Spleen (tissue), 11 donors: ENCODE results near the gene MICAL3. TPM values are rescaled to one million over a fixed set of nuclear protein-coding genes. Genes with fewer than 3 reads are reported as not detected.

Experiments
- DNase-seq: peaks from one replicate; pipeline ENCODE4 v3.0.0-alpha.2; 2020
- H3K27ac ChIP-seq, 8 donors: fragments of 200-600 bp; sonication (generic) in 7 of 8; 1 replicate in 4 of 8; 2 replicates in 4 of 8; pipeline versions ENCODE4 v1.5.0 to v1.8.0; 2016 to 2021; ENCODE audit warnings: inconsistent platforms in 4 of 8, mild to moderate bottlenecking in 4 of 8, moderate library complexity in 1 of 8
- H3K27me3 ChIP-seq, 7 donors: fragments of 200-600 bp; sonication (generic) in 6 of 7; replicated peaks in 1 of 7; 1 replicate in 4 of 7; 2 replicates in 3 of 7; pipeline versions ENCODE4 v1.5.0 to v1.8.0; 2016 to 2021; ENCODE audit warnings: inconsistent platforms in 3 of 7, mild to moderate bottlenecking in 1 of 7
- H3K36me3 ChIP-seq, 6 donors: fragments of 200-600 bp; sonication (generic) in 5 of 6; 1 replicate in 4 of 6; 2 replicates in 2 of 6; pipeline versions ENCODE4 v1.5.0 to v1.8.0; 2016 to 2021; ENCODE audit warnings: inconsistent platforms in 2 of 6
- H3K4me1 ChIP-seq, 6 donors: fragments of 200-600 bp; sonication (generic) in 5 of 6; 1 replicate in 3 of 6; 2 replicates in 3 of 6; pipeline versions ENCODE4 v1.5.0 to v1.8.0; 2016 to 2021; ENCODE audit warnings: inconsistent platforms in 3 of 6
- H3K4me3 ChIP-seq, 8 donors: fragments of 200-600 bp; sonication (generic) in 7 of 8; 1 replicate in 4 of 8; 2 replicates in 4 of 8; pipeline versions ENCODE4 v1.5.0 to v1.8.0; 2016 to 2021; ENCODE audit warnings: inconsistent platforms in 4 of 8, mild to moderate bottlenecking in 4 of 8, moderate library complexity in 2 of 8
- H3K9me3 ChIP-seq, 8 donors: fragments of 200-600 bp; sonication (generic) in 7 of 8; 1 replicate in 4 of 8; 2 replicates in 4 of 8; pipeline versions ENCODE4 v1.5.0 to v1.8.0; 2016 to 2021; ENCODE audit warnings: inconsistent platforms in 4 of 8
- CTCF ChIP-seq, 11 experiments: fragments of 200-600 bp in 7 of 11; fragments of 450-650 bp in 4 of 11; sonication (generic) in 4 of 11; IDR thresholded peaks in 8 of 11; conservative IDR thresholded peaks in 3 of 11; 1 replicate in 7 of 11; 2 replicates in 4 of 11; pipeline versions ENCODE4 v1.4.0 to v1.8.0; 2016 to 2021; ENCODE audit warnings: antibody characterized with exemption in 11 of 11, inconsistent platforms in 4 of 11, mild to moderate bottlenecking in 1 of 11
- POLR2A ChIP-seq, 3 donors: fragments of 450-650 bp; IDR thresholded peaks; one replicate each; pipeline ENCODE4 v1.5.1; 2017; ENCODE audit warnings: antibody characterized with exemption in 3 of 3, mild to moderate bottlenecking in 1 of 3
- POLR2AphosphoS5 ChIP-seq, 3 donors: sonication (generic); formaldehyde crosslinking; IDR thresholded peaks; one replicate each; pipeline ENCODE4 v1.5.1; 2017; ENCODE audit warnings: antibody characterized with exemption in 3 of 3
- WGBS, 5 donors: extraction: QIAGEN DNeasy Blood & Tissue Kit in 3 of 5; methylation state at CpG; one replicate each; pipeline versions ENCODE4 v1.1.5 to v1.1.7; 2013 to 2018; 5-methylcytosine and 5-hydroxymethylcytosine counted together
- intact Hi-C: fragments of 100-400 bp; cut with DNase I; formaldehyde crosslinking; loops from one replicate; pipeline ENCODE4 v1.15.0; 2023; ENCODE audit warnings: low total_unique reads
- polyA plus RNA-seq, 3 donors: library from polyadenylated mRNA; stranded (reverse); fragments of 200-250 nt; gene quantifications; one replicate each; pipeline ENCODE4 v1.2.1, GENCODE V29; 2013
- total RNA-seq, 7 donors: library from RNA; depleted of rRNA in 3 of 7; stranded (reverse); fragments of >200 nt in 3 of 7; fragmentation: NEBNext Ultra II Directional in 4 of 7; extraction: Animal tissue kit (Norgen Biotek cat#: 25700) in 4 of 7; gene quantifications; one replicate each; pipeline versions ENCODE4 v1.1.0 to v1.2.1, GENCODE V29; 2016 to 2021
- donor health status: healthy with polysubstance abuse.
- donor health status: DM: no; HTN: no; CAD: no; lungs with moderate emphysema.
- donor health status: DM: no; HTN: no; CAD: no.
- donor health status: Bipolar disorder and iron deficiency.
- donor health status: healthy.
- donor health status: DM: no; HTN: no; CAD: no.
- donor health status: DM: yes; HTN: yes; CAD: no.

Gene MICAL3
- total and polyA plus RNA-seq, 10 donors: 2.6 to 133 (median 75.2) TPM

GRCh38 chr22:17974087-17974486, 50.3 kb downstream of the MICAL3 start:
- peaks cover 0 to 29% (median 2%) of the 10 kb centered on the region in 6 donors for H3K36me3 ChIP-seq
- H3K4me3 ChIP-seq: no peak overlapping the region
- no peaks in the 10 kb centered on the region for H3K9me3 ChIP-seq
- DNase-seq: peak; percentile 16
- no peaks in the 10 kb centered on the region for H3K27me3 ChIP-seq
- WGBS, 5 donors: 55 to 69% (median 58%) methylated on average over 3 of the region's 3 CpGs
- intact Hi-C loops: no loop called here
- no peak for TF ChIP-seq CTCF (IDR thresholded peaks at IDR 0.05 in 8 of 11, conservative IDR thresholded peaks at IDR 0.05 in 3 of 11)
- no peak for TF ChIP-seq POLR2AphosphoS5 (IDR thresholded peaks at IDR 0.05)
- no peak for TF ChIP-seq POLR2A (IDR thresholded peaks at IDR 0.05)
- H3K27ac ChIP-seq: peak overlapping the region in 3 of 8 donors; percentile 8 to 67 (median 46)
- H3K4me1 ChIP-seq: peaks cover 12 to 84% (median 68%) of the 10 kb centered on the region in 6 donors

GRCh38 chr22:17973217-17973616, 51.1 kb downstream of the MICAL3 start:
- H3K36me3 ChIP-seq: peaks cover 0 to 37% (median 2%) of the 10 kb centered on the region in 6 donors
- H3K4me1 ChIP-seq: peaks cover 12 to 81% (median 68%) of the 10 kb centered on the region in 6 donors
- DNase-seq: no peak
- TF ChIP-seq POLR2AphosphoS5 (IDR thresholded peaks at IDR 0.05): no peak
- TF ChIP-seq POLR2A (IDR thresholded peaks at IDR 0.05): no peak
- TF ChIP-seq CTCF (IDR thresholded peaks at IDR 0.05 in 8 of 11, conservative IDR thresholded peaks at IDR 0.05 in 3 of 11): no peak
- H3K9me3 ChIP-seq: no peaks in the 10 kb centered on the region
- no peaks in the 10 kb centered on the region for H3K27me3 ChIP-seq
- H3K27ac ChIP-seq: peak overlapping the region in 6 of 8 donors; percentile 29 to 73 (median 62)
- intact Hi-C loops: no loop called here
- 86 to 95% (median 87%) methylated on average over 6 of the region's 6 CpGs for WGBS, 5 donors
- no peak overlapping the region for H3K4me3 ChIP-seq

GRCh38 chr22:17972385-17973191, 51.8 kb downstream of the MICAL3 start:
- no peak for TF ChIP-seq POLR2A (IDR thresholded peaks at IDR 0.05)
- TF ChIP-seq POLR2AphosphoS5 (IDR thresholded peaks at IDR 0.05): peak in 2 of 3 donors; percentile 29 to 68
- Histone ChIP-seq H3K4me3 (no peak overlapping the region), H3K4me1 (peaks cover 12 to 85% (median 68%) of the 10 kb centered on the region in 6 donors), H3K27ac (peak overlapping the region in 7 of 8 donors; percentile 29 to 73 (median 58)), H3K9me3 (no peaks in the 10 kb centered on the region), H3K36me3 (peaks cover 0 to 41% (median 2%) of the 10 kb centered on the region in 6 donors), H3K27me3 (no peaks in the 10 kb centered on the region)
- intact Hi-C loops: no loop called here
- 68 to 82% (median 81%) methylated on average over 14 to 16 of the region's 16 CpGs for WGBS, 5 donors
- DNase-seq: peak; percentile 67

GRCh38 chr22:17971711-17972110, 52.6 kb downstream of the MICAL3 start:
- TF ChIP-seq POLR2A (IDR thresholded peaks at IDR 0.05): no peak
- TF ChIP-seq POLR2AphosphoS5 (IDR thresholded peaks at IDR 0.05): no peak
- no peak for TF ChIP-seq CTCF (IDR thresholded peaks at IDR 0.05 in 8 of 11, conservative IDR thresholded peaks at IDR 0.05 in 3 of 11)
- no peaks in the 10 kb centered on the region for H3K9me3 ChIP-seq
- DNase-seq: peak; percentile 58
- H3K4me1 ChIP-seq: peaks cover 12 to 93% (median 71%) of the 10 kb centered on the region in 6 donors
- peak overlapping the region in 6 of 8 donors; percentile 15 to 73 (median 62) for H3K27ac ChIP-seq
- no peak overlapping the region for H3K4me3 ChIP-seq
- WGBS, 5 donors: 74 to 93% (median 84%) methylated on average over 9 of the region's 9 CpGs
- intact Hi-C loops: no loop called here
- H3K27me3 ChIP-seq: no peaks in the 10 kb centered on the region
- peaks cover 0 to 43% (median 2%) of the 10 kb centered on the region in 6 donors for H3K36me3 ChIP-seq
